GM23248 (cell line): ENCODE results near the gene CHMP3.

Experiments
- EZH2 ChIP-seq: fragments of 200-600 bp; sonication (generic); IDR thresholded peaks from 2 replicates; pipeline ENCODE4 v1.6.1; 2018; ENCODE audit warnings: antibody characterized with exemption, mild to moderate bottlenecking; ENCODE audit not compliant: insufficient read depth, poor library complexity, severe bottlenecking
- EZH2phosphoT487 ChIP-seq: fragments of 200-600 bp; sonication (generic); IDR thresholded peaks from 2 replicates; pipeline ENCODE4 v1.6.1; 2018; ENCODE audit warnings: antibody characterized with exemption, moderate library complexity, mild to moderate bottlenecking, low read depth; ENCODE audit not compliant: insufficient read depth

- TF ChIP-seq EZH2phosphoT487: no peak
- TF ChIP-seq EZH2: no peak
These were observed 29.4 kb upstream of the CHMP3 start for GRCh38 chr2:86592547-86593230.
